ENCODE results near the gene DFFA.
"Not testable (repeated sequence)": the region's sequence is repeated elsewhere in the genome, so short reads cannot be mapped to it uniquely, and the experiment has no call there.

DFFA gene

DNA sequence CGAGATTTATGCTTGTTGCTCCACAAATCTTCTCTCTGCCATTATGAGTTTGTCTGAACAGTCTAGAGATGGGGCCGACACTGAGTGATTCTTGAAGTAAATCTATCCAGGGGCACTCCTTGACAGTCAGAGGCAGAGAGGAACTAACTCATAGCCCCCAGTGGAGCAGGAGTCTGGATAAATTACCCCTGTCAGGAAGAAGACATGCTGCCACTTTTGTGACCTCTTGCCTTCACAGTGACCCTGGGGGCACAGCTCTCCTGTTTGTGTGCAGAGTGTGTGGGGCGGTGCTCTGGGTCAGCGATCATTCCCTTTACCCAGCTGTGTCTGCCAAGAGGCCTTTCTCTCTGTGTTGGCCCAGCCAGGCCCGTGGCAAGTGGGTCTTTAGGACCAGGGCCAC is 31.9 kb upstream of the DFFA start:
- DNase-seq = no peak

DNA sequence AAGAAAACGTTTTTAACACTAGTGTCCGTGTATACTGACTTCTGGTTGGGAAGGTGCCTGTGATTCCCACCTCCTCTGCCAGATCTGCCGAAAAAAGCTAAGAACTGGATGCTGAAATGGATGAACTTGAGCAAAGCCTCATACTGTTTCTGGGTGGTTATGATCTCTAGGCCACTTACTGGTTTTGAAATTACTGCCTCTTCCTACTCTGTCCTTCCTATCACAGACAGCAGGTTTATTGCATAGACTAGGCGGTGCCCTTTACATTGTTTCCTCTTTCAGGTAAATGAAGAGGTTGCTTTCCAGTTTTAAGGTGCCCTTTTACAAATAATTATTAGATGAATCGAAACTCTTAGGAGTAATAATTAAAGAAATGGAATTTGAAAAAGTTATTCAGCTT is 29.9 kb upstream of the DFFA start:
- no peak for DNase-seq

DNA sequence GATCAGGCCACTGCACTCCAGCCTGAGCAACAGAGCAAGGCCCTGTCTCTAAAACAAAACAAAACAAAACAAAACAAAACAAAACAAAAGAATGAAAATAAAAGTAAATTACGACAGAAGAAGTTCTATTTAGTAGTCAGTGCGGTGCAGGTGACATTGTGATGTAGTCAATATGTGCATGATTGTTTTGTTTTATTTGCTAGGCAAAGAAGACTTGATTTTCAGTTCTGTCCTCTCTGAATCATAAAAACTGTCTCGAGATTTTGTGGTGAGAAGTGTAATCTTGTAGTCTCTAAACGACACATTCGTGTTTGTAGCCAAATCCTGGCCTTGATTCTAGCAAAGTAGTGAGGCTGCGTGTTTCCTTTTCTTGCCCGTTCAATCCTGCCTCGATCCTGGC is 25.9 kb upstream of the DFFA start:
- no peak for DNase-seq

DNA sequence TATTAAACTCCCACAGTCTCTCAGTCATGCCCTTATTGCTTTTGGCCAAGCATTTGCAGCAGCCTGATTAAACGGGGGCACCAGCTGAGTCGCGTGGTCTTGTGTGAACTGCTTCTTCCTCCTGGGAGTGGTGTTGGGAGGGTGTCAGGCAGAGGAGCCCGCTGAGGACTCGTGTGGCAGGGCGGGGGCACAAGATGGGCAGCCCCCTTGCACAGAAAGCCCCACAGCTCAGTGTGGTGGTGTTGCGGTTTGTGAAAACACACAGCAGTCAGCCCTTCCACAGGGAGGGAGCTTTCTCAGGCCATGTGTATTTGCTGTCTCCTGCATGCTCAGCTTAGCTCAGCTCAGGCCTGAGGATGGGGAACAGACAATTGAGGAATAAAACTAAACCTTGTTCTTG is 24.8 kb upstream of the DFFA start:
- DNase-seq = no peak

DNA sequence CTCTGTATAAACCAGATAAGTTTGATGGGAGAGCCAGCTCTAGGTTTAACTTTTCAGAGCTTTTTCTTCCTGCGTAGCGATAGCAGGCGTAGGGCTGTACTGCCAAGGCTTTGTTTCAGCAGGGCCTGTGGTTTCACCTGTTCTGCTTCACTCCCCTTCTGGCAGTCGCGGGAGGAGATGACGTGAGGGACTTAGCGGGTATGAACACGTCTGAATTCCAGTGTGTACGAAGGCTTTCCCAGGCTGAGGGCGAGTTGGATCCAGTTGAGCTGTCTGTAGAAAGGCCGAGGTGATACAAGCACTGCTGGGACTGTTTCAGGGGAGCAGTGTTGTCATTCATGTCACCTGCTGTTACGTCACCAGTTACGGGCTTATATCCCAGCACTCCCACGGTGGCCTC is 23.6 kb upstream of the DFFA start:
- DNase-seq = no peak

DNA sequence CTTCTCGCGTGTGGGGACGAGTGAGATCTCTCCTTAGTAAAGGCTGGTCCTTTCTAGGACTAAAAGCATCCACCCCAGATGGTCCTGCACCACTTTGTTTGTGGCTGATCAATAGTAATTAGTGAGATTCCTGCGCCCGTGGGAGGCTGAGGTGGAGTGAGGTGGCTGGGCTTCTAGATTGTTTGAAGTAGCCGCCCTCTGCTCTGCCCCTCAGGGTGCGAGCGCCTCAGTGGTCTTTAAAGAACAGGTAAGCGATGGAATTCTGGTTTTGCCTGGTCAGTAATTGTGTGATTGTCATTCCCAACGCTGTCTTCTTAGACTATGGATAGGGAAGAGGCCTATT is 23.1 kb upstream of the DFFA start:
- no peak for DNase-seq

DNA sequence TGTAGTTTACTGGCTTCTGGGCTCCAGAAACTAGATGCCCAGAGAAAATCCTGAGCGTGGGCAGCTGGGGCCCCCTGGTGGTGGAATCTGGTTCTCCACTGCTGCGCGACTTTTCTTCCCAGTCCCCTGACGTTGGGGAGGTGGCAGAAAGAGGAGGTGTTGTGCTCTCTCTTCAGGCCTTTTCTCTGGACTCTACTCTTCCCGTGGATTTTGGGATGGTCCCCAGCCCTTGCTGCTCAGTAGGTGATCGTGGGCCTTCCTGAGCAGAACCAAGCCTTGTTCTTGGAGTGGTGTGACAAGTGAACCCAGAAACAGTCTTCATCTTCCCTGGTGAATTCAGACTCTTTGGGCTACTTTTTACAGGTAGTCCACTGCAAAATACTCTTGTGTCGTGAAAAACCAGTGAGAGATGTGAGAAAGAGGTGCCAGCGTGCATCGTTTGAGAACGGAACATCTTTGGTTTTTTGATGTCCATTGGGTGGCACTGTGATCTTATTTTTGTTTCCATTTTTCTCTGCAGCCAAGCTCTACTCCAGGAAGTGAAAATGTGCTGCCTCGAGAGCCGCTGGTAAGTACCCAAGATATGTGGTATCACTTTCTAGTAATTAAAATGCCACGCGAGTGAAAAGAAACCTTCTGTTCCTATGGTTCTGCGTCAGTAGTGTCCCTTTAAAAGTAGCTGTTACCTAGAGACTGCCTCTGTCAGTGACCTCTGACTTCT is 22.6 kb upstream of the DFFA start:
- peak; percentile 47 for DNase-seq

DNA sequence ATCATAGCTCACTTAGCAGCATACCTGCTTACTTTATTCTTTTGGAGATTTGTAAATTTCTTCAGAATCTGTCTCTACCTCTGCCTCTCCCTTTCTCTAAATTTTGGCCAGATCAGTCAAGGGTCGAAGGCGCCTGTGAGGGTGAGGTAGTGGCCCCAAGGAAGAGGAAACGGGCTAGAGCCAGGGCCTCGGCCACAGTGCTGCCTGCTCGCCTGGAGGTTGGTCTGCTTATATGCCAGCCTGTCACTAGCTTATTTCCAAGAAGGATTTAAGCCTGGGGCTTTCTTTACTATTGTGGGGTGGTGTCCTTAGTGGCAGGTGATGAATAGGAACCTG is 22.1 kb upstream of the DFFA start:
- DNase-seq = no peak

DNA sequence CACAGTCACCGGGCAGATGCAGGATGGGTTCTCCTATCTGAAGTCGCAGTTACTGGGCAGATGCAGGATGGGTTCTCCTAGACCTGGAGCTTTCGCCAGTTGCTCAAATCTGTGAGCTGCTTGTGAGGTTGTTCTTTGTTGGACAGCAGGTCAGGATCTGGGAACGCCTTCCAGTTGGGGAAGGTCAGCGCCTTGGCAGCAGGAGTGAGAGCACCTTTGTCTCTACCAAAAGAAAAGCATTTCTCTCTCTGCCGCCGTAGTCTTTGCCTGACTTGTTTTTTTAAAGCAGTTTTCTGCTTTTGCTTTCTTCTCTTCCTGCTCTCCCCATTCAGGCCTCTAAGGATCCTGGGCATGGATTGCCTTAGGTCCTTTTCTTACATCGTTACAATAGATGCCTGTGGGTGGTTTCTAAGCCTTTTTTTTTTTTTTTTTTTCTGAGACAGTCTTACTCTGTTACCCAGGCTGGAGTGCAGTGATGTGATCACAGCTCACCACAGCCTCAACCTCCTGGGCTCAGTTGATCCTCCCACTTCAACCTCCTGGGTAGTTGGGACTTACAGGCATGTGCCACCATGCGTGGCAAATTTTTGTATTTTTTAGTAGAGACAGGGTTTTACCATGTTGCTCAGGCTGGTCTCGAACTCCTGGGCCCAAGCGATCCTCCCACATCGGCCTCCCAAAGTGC is 18.1 kb upstream of the DFFA start:
- no peak for DNase-seq

DNA sequence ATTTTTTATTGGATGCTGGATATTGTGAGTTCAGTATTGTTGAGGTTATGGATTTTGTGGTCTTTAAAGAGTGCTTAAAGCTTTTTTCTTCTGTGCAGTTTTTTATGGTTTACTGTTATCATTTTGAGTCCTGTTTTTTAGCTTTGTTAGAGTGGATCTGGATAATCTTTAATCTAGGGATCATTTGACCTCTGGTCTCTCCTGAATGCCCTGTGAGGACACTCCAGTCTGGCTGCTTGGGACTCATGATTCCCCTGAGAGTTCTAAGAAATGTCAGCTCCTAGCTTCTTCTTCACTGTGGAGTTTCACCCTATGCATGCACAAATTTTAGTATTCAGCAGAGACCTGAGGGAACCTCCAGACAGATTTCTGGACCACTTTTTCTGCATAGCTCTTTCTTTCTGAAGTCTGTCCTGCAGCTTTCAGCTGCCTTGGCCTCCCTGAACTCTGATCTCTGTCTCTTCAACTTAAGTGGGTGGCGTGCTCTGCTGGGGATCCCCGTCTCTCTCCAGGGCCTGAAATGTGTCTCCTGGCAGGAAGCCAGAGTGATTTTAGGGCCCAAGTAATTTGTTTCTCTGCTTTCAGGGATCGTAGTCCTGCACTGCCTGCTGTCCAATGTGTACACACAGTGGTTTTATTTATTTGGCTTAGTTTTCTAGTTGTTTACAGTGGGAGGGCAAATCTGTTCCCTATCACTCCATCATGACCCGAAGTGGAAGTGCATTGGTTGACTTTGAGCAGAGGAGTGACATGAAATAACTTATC is 17.1 kb upstream of the DFFA start:
- no peak for DNase-seq

DNA sequence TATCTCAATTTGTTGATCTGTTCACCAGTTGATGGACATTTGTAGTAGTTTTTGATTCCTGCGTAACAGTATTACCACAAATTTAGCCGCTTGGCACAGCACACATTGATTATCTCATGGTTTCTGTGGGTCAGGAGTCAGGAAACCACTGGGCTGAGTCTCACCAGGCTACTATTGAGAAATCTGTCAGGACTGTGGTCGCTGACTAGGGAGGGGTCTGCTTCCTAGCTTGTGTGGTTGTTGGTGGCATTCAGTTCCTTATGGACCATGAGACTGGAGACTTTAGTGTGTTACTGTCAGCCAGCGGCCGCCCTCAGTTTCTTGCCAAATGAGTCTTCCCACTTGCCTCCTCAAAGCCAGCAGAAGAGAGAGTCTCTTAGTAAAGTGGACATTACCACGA is 12.2 kb upstream of the DFFA start:
- no peak for DNase-seq

DNA sequence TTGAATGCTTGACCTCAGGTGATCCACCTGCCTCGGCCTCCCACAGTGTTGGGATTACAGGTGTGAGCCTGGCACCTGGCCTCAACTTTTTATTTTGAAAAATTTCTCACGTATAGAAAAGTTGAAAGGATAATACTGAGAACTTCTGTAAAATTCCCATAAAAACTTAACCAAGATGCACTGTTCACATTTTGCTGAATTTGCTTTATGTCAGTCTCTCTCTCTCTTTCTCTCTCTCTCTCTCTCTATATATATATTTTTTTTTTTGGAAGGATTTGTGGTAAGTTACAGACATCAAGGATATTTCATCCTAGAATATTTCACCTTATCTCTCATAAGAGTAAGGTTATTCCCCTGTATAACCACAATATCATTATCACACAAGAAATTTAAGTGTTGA is 8.3 kb upstream of the DFFA start:
- no peak for DNase-seq

DNA sequence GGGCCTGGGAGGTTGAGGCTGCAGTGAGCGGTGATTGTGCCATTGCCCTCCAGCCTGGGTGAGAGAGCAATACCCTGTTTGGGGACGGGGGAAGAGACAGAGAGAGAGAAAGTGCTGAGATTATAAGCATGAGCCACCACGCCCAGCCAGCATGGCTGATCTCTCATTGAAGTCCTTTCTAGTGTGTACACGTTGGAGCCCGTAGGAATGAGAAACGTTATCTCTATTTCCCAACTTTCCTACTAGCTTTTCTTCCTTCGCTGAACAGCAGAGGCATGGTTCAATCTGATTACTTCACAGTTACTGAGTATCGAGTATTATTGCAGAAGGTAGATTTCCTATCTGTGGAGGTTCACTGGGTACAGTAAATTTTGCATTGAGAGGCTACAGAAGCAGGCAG is 7.0 kb upstream of the DFFA start:
- no peak for DNase-seq

DNA sequence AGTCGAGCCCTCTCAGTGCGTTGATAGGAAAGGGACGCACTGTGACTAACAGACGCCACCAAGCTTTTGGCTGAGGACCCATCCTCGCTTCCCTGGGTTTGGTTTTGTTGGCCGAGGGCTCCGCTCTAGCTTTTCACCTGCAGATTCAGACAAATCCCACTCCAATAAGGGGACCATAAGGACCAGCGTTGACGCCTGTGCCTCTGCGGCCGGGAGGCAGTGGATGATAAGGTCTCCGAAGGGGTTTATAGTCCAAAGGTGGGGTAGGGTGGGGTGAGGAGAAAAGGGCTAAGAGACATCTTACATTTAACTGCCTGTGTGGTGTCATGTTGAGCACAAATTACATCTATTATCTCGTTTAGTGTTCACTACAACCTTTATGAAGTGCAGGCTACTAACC is 3.2 kb upstream of the DFFA start:
- DNase-seq = no peak

DNA sequence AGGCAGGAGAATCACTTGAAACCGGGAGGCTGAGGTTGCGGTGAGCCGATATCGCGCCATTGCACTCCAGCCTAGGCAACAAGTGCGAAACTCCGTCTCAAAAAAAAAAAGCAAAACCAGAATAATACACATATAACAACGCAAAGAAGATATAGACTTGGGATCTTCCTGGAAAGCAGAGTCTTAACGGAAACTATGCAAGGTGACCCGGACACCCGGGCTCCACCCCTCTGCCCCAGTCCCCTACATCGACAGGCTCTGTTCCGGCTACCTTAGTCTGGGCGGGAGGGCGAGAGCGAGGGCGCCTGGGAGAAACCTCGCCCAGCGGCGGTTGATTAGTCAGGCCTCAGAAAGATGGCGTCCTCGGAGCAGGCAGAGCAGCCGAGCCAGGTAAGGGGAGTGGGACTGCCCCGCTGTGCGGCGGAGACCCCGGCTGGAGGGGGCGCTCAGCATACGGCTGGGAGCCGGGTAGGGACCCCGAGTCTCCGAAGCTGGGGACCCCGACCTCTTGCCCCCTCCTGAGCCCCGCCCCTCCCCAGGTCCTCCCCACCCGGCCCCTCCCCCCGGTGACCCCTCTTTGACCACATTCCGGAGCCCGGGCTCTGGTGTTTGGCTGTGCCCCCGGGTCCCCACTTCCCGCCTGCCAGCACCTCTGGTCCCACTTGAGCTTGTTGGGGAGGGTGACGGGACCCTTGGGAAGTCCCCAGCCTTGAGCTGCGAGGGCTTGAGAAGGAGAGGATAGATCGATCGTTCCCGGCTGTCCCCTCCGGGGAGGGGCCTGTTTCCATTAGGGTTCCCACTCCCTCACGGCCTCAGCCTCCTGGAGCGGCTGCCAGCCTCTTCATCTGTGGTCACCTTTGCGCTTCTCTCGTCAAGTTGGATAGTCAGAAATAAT is 2.5 kb upstream of the DFFA start, which contains the start of gene PEX14:
TSS of gene PEX14 (plus strand) at position 338 of the 895 bp plus-strand sequence. CDS start at position 355, 17 bp downstream.
- peak; percentile 79 for DNase-seq

DNA sequence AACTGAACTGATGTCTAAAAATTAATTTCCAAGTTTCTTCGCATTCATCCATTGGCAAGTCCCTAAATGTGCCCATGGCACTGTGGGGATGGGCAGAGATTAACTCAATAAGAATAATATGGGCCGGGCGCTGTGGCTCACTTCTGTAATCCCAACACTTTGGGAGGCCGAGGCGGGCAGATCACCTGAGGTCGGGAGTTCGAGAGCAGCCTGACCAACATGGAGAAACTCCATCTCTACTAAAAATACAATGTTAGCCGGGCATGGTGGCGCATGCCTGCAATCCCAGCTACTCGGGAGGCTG is 1.9 kb upstream of the DFFA start:
- DNase-seq = not testable (repeated sequence)

DNA sequence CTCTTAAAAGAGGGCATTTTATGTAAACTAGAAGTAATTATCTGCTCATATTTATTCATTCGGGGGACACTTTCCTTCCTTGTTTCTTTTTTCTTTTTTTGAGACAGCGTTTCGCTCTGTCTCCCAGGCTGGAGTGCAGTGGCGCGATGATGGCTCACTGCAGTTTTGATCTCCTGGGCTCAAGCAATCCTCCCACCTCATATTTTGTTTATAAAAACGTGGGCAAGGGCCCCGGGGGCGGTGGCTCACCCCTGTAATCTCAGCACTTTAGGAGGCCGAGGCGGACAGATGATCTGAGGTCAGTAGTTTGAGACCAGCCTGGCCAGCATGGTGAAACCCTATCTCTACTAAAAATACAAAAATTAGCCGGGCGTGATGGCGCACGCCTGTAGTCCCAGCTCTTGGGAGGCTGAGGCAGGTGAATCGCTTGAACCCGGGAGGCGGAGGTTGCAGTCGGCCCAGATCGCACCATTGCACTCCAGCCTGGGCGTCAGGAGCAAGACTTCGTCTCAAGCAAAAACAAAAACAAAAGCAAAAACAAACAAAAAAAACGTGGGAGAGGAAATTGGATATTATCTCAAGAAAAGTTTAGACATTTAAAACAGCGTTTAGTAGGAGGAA is 926 bp upstream of the DFFA start:
- no peak for DNase-seq

DNA sequence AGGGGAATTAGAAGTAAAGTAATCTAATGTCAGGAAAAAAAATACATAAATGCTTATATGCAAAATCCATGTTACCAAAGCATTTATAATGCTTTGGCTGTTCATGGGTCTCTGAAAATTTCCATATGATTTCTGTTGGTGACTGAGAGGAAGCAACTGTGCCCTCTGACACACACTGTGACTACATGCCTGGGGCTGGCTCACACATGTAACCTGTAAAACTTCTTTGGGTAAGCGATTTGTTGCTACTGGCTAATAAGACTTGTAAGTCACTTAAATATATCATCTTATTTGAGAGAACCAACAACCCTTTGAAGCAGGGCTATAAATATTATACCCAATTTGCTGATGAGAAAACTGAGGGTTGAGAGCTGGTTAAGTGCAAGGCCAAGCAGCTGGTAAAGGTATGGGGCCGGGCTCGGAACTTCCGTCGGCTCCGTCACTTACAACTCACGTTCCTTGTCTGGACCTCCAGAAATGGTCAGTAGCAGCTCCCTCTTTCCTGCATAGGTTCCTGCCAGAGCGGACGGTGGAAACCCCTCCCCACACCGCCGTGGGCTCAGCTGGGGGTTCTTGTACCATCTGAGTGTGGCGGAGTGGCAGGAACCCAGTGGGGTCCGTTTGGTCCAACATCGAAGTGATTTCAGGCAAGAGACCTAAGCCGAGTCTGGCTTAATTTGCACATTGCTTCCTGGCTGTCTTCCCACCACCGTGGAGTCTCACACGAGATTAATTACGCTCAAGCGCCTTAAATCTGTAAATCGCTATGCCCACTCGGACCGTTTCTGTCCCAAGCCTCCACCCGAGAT is 714 bp downstream of the DFFA start:
- DNase-seq = no peak

DNA sequence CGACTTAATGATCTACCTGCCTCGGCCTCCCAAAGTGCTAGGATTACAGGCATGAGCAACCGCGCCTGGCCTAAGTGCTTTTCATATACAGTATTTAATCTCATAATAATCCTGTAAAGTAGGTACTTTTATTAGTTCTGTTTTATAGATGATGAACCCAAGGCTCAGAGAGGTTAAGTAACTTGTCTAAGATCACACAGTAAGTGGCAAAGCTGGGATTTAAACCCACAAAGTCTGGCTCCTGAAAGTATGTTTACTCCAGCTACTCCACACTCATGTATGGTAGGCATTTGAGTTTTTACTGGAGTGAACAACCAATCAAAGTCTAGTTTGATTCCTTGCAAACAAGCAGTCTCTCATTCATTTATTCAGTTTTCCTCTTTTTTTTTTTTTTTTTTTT is 2.3 kb downstream of the DFFA start:
- no peak for DNase-seq

DNA sequence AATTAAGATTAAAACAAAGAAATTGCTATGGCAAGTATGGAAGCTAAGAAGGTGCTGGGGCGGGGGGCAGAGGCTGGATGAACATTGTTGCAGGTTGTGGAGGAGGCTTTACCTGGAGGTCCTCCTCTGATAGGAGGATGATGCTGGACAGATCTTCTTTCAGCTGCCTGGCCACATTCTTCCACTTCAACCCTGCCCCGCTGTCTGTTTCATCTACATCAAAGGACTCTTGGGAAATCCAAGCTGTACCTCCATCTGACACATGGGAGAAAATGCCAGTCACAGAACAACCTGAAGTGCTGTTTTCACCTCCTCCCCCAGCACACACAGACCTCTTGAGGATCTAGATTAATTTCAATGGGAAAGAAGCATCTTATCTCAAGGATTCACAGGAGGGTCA is 5.3 kb downstream of the DFFA start:
- DNase-seq = no peak

DNA sequence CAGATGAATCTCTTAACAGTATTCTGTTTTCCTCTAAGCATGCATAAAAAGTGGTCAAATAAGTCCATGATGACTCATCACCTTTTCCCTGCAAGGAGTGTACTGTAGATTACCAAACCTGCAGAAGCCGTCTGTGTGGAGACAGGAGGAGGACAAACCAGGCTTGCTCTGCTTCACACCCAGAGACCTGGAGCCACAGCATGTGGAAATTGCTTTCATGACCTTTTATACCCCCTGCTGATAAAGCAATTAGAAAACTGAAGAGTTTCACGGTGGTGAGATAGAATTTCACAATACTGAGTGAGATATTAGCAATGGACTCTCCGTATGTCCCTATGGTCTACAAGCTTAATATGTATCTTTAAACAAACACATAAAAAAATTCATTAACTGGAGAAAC is 13.1 kb downstream of the DFFA start:
- DNase-seq = no peak

DNA sequence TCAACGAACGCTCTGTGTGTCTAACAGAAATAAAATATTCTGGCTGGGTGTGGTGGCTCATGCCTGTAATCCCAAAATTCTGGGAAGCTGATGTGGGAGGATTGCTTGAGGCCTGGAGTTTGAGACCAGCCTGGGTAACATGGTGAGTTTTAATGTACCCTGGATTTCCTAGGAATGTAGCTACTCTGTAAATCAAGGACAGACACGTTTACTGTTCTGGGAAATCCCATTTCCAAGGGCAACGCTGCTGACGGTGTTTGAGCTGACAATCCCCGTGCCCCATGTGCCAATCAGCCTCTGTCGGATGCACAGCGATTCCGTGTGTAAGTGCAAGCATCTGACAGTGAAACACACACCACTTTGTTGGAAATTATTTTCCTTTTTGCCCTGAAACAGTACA is 14.5 kb downstream of the DFFA start:
- DNase-seq = no peak

Measured in NCI-H2029 treated with DMSO at 0.1 percent for 48 hours (cell line).